Fibroblast of lung (primary cell): ENCODE measurements around the gene MEF2A.

Experiments
- EZH2 ChIP-seq: IDR thresholded peaks from 2 replicates; pipeline ENCODE4 v1.5.1; 2012; ENCODE audit warnings: low read length, control low read depth, mild to moderate bottlenecking; ENCODE audit errors: missing control alignments
- TF ChIP-seq, protein P1 (sequence below), 2 donors: IDR thresholded peaks in 1 of 2; conservative IDR thresholded peaks in 1 of 2; 1 replicate in 1 of 2; 2 replicates in 1 of 2; pipeline ENCODE4 v1.5.1; 2011 to 2012; ENCODE audit warnings: low read length in 2 of 2, control low read depth in 1 of 2, inconsistent platforms in 1 of 2, low read depth in 1 of 2, mild to moderate bottlenecking in 1 of 2

DNA sequence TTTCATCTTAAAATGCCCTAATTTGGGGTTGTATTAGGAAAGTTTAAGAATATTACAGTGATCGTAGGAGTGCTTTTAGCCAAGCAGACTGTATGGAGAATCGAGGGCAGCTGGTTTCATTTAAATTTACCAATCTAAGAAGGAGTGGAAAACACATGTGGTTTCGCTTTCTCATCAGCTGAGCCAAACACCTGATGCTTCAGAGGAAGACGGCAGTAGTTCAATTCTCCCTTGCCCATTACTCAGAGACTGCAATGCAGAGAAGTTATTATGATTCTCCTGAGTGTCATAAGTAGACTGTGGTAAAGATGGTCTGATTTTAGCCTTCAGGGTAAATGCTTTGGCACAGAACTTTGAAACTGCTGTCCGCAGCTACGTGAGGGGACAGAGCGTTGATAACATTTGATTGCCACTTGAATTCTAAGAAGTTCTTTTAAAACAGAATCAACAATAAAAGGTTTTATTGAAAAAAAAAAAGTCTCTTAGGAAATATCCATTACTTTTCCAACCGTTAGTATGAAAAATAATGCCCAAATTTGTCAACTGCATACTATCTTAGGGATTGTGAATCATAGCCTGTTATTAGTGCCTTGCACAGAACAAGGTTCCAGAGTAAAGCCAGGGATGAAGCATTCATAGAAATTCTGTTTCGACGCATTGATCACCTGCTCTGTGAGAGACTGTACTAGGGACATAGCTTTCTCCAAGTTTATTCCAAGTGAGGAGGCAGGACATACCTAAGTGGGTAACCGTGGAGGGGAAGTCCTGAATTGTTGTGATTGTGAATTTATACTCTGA lies 141.9 kb downstream of the MEF2A start:
- TF ChIP-seq, protein P1, sequence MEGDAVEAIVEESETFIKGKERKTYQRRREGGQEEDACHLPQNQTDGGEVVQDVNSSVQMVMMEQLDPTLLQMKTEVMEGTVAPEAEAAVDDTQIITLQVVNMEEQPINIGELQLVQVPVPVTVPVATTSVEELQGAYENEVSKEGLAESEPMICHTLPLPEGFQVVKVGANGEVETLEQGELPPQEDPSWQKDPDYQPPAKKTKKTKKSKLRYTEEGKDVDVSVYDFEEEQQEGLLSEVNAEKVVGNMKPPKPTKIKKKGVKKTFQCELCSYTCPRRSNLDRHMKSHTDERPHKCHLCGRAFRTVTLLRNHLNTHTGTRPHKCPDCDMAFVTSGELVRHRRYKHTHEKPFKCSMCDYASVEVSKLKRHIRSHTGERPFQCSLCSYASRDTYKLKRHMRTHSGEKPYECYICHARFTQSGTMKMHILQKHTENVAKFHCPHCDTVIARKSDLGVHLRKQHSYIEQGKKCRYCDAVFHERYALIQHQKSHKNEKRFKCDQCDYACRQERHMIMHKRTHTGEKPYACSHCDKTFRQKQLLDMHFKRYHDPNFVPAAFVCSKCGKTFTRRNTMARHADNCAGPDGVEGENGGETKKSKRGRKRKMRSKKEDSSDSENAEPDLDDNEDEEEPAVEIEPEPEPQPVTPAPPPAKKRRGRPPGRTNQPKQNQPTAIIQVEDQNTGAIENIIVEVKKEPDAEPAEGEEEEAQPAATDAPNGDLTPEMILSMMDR (conservative IDR thresholded peaks at IDR 0.05 in 1 of 2, IDR thresholded peaks at IDR 0.05 in 1 of 2; ENCODE audit: low read depth in 1 of 2, low read length in 2 of 2) = no peak
- no peak for TF ChIP-seq EZH2
